Ureter (tissue), 1 donor: ENCODE measurements around the gene ECI2. TPM values are rescaled to one million over a fixed set of nuclear protein-coding genes. Genes with fewer than 3 reads are reported as not detected.

ENCODE experiments used
- DNase-seq: peaks from one replicate; pipeline ENCODE4 v3.0.0-alpha.2; 2020; ENCODE audit warnings: low spot score
- total RNA-seq: library from RNA; stranded (reverse); gene quantifications from one replicate; pipeline ENCODE4 v1.2.4, GENCODE V29; 2023
- donor health status: DM: yes; HTN: yes; CAD: no.

ECI2 gene
- 25.4 TPM for total RNA-seq

GRCh38 chr6:4134841-4135664, at the start of gene ECI2:
Gene ECI2, minus strand, starts transcription at chr6:4135575. Its CDS starts 15 bp downstream, at chr6:4135560.
- no peak for DNase-seq

GRCh38 chr6:4180652-4181255, 45.4 kb upstream of the ECI2 start:
- DNase-seq, result no peak

- DNase-seq, result no peak
Measured at GRCh38 chr6:4179960-4180651, 44.7 kb upstream of the ECI2 start.

- no peak for DNase-seq
Measured at GRCh38 chr6:4178737-4179333, 43.5 kb upstream of the ECI2 start.

- DNase-seq, result no peak
Measured at GRCh38 chr6:4176907-4177306, 41.5 kb upstream of the ECI2 start.

- no peak for DNase-seq
Measured at GRCh38 chr6:4174042-4174441, 38.7 kb upstream of the ECI2 start.

GRCh38 chr6:4172368-4172767, 37.0 kb upstream of the ECI2 start:
- no peak for DNase-seq

GRCh38 chr6:4170297-4170696, 34.9 kb upstream of the ECI2 start:
- no peak for DNase-seq

GRCh38 chr6:4169028-4169789, 33.8 kb upstream of the ECI2 start:
- DNase-seq, result no peak

GRCh38 chr6:4167833-4168232, 32.5 kb upstream of the ECI2 start:
- DNase-seq, result no peak

GRCh38 chr6:4167123-4167522, 31.7 kb upstream of the ECI2 start:
- no peak for DNase-seq

GRCh38 chr6:4164456-4164855, 29.1 kb upstream of the ECI2 start:
- DNase-seq, result no peak

GRCh38 chr6:4164117-4164442, 28.7 kb upstream of the ECI2 start:
- DNase-seq, result no peak

GRCh38 chr6:4163408-4164116, 28.2 kb upstream of the ECI2 start:
- no peak for DNase-seq

GRCh38 chr6:4162370-4162769, 27.0 kb upstream of the ECI2 start:
- DNase-seq, result no peak

GRCh38 chr6:4159491-4159890, 24.1 kb upstream of the ECI2 start:
- DNase-seq, result no peak

GRCh38 chr6:4157506-4157905, 22.1 kb upstream of the ECI2 start:
- no peak for DNase-seq

GRCh38 chr6:4155848-4156466, 20.6 kb upstream of the ECI2 start:
- peak; percentile 85 for DNase-seq

- no peak for DNase-seq
Measured at GRCh38 chr6:4153514-4153985, 18.2 kb upstream of the ECI2 start.

GRCh38 chr6:4145083-4145482, 9.7 kb upstream of the ECI2 start:
- DNase-seq, result no peak

GRCh38 chr6:4139272-4139671, 3.9 kb upstream of the ECI2 start:
- DNase-seq, result no peak
